ENCODE data around the gene STOX2. TPM values are rescaled to one million over a fixed set of nuclear protein-coding genes. Genes with fewer than 3 reads are reported as not detected.
"Not testable (repeated sequence)": the region's sequence is repeated elsewhere in the genome, so short reads cannot be mapped to it uniquely, and the experiment has no call there.

STOX2 gene
- total RNA-seq, 1 experiment from 2014 or later: not detected

DNA sequence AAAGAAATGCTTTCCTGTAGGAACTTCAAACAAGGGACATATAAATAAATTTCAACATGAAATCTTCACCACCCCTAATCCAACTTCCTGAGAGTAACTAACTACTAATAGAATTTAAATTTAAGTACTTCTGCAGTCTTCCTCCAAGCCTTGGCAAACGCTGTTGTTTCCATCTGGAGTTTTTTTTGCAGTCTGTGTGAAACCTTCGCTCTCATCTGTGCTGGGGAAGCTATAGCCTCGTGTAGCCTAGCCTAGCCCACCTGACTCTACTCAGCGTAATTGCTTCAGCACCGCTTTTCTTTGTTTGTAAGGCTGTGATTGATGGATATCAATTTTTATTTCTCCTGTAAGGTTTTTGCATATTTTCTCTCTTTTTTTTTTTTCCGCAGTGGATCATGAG is 30.9 kb downstream of the STOX2 start:
- no peak for DNase-seq (ENCODE audit: low spot score)

DNA sequence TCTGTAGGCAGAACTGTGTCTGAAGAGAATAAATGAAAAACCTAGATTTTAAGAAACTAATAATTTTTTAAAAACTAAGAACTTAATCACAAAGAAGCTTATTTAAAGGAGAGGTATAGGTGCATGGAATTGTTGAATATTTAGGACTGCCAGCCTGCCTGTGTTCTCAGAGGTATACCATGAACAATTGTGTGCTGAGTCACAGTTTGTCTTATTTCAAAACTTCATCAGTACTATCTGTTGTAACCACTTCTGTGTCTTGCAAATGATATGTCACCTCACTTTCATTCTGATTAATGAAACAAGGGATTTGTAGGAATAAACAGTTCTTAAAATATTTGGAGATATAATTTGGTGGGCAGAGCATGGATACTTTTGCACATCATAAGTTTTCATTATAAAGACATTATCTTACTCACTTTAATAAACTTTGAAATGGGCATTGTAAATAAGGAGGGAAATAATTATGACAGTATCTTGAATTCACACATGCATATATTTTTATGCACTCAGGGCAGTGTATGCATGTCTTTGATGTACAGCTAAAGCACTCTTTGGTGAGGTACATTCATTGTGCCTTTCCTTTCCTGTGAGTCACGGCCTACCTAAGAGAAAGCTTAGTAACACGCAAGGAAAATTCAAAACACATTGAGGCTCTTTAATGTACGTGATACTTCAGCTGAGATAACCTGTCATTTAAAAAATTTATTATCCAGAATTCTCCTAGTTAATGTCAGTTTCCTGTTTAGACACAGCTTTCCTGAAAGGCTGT is 31.7 kb downstream of the STOX2 start:
- DNase-seq (ENCODE audit: low spot score): no peak

DNA sequence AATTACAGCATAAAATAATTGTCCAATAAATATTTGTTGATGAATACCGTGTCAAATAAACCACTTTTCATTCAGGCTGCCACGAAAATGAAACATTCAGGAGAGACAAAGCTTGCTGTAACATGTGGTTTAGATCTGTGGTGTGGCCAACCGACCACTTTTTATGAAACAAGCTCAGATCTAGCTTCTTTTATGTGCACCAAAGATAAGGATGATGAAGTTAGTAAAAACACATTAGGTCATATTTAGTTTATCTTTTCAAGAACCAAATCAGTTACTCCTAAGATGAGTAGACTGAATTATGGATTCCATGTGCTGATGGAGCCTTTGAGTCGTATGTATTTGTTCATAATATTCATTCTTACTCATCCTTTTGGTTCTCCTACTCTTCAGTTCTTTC is 35.8 kb downstream of the STOX2 start:
- DNase-seq (ENCODE audit: low spot score): no peak

DNA sequence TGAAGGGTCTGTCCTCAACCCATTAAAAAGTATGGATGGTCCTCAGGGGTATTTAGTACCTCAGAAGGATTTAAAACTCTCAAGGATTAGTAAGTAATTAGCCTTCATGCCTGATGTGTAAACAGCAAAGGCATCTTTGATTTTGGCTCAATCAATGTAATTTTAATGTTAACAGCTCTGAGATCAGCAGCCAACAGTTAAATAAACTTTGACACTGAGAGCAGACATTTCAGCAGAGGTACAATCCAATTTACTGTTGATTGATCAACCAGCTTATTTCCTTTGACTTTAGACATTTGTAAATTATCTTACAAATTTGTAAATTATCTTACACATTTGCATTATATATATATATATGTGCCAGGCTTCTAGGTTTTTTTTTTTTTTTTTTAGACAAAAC is 36.9 kb downstream of the STOX2 start:
- DNase-seq (ENCODE audit: low spot score): no peak

DNA sequence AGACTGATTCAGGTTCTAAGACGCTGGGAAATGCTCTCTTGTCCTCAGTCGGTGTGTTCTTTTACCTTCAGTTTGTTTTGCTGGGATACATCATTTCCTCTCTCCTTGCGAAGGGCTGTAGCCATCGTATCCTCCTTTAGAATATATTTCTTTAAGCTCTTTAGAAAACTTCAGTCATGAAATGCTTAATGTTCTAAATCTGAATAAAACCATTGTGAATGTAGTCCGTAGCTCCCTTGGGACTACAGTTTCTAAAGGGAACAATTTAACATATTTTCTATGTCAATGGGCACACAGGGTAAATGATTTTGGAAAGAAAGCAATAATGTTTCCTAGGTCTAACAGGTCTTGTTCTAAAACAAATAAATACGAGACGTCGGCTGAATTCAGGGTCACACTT is 40.6 kb downstream of the STOX2 start:
- no peak for DNase-seq (ENCODE audit: low spot score)

DNA sequence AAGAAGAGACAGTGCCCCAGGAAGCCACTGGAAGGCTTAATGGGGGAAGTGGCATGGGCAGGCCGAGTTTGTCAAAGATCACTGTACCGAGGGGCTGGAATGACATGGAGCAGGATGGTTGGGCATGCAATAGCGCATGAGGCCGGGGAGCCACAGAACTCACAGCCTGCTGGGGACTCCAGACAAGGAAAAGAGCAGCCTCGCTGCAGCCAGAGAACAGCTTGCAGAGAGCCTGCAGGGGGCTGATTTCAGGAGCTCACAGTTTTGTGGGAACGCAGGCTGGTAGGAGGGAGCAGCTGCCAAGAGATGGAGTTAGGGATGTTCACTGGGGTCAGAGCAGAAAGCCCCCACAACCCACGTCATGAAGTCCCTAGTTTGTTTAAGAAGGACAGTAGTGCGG is 45.4 kb downstream of the STOX2 start:
- DNase-seq (ENCODE audit: low spot score): no peak

DNA sequence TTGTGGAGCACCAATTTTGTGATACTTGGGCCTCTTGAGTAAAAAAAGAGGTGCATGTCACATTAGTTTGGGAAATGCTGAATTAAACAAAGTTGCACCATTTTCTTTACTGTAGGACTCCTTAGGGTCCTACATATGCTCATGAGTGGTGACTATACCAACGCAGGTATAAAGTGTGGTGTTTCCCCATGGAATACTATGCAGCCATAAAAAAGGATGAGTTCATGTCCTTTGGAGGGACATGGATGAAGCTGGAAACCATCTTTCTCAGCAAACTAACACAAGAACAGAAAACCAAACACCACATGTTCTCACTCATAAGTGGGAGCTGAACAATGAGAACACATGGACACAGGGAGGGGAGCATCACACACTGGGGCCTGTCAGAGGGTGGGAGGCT is 47.5 kb downstream of the STOX2 start:
- DNase-seq (ENCODE audit: low spot score): not testable (repeated sequence)

DNA sequence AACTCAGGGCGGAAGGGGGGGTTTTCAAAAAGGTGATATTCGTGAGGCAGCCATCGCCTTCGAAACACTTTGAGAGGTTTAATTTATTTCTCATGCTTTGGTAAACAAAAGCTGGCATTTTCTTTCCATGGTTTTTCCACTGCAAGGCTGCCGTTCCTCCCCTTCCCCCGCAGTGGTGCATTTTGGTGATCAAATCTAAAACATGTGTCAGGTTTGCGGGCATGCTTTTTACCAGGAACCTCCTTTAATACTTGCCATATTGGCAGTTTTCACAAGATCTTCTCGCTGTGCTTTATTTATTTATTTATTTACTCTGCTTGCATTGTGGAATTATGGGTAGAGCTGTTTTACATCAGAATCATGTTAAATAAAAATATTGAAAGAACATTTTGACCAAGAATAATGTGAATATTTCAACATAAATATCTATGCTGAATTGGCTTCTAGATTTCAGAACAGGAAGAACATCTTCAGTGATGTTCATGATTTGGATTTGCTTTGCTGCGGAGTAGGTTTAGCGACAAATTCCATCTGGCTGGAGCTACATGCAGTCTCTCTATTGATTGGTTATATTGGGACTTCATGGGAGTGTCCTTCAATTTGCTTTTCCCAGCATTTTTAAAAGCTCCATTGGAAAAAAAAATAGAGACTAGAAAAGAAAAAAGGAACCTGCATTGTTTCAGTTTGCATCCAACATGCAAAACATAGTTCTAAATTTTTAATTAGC is 54.4 kb downstream of the STOX2 start:
- no peak for DNase-seq (ENCODE audit: low spot score)

DNA sequence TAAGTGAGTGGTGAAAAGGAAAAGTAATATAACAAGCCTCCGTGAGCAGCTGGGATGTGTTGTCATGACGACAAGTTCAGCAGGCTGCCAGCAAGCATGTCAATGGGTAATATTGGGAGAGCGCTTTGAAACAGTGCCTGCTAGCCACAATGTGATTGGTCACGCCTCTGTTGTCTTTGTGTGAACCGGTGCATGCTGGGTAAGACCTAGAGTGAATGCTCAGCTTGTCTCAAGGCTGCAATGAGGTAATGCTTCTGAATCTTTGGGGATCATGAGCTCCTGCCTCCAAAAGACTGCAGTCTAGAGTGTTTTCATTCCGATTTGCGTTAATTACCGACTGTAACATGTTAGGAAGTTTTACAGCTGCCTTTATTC is 54.9 kb downstream of the STOX2 start:
- no peak for DNase-seq (ENCODE audit: low spot score)

DNA sequence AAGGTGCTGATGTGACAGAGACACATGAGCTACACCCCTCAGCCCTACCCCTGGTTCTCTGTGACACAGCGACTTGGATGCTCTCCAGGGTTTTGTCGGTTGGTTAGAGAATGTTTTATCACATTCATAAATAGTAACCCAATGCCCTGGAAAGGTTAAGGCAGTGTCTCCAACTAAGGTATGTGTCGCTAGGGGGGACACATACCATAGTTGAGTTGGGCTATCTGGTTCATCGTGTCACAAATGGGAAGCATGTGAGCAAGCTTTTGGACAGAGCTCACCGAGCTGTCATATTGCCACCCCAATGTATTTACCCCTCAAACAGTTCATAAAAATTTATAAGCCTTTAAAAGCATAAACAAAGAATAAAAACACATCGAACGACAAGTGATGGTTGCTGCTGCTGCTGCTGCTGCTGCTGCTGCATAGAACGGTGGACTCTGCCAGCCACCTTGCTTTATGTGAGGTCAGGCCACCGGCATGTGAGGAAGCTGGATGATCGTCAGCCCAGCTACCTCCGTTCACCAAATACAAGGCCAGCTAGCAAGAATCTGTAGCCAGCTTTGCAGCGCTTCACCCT is 55.9 kb downstream of the STOX2 start:
- DNase-seq (ENCODE audit: low spot score): no peak

DNA sequence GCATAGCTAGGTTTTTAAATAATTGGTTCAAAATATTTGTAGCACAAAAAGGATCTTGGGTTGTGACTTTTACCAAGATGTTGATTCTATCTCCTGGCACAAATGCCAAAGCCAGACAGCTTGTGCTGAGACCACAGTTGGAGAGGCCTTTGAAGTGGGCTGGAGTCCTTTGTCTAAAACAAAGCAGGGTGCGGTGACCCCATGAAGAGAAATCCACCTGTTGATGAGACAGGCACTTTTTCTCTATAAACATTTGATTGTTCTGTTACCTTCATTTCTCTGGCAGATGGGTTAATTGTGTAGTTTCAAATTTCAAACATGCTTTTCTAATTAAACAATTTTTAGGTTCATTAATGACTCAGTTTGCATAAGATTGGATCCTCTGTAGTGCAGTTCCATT is 56.7 kb downstream of the STOX2 start:
- no peak for DNase-seq (ENCODE audit: low spot score)

DNA sequence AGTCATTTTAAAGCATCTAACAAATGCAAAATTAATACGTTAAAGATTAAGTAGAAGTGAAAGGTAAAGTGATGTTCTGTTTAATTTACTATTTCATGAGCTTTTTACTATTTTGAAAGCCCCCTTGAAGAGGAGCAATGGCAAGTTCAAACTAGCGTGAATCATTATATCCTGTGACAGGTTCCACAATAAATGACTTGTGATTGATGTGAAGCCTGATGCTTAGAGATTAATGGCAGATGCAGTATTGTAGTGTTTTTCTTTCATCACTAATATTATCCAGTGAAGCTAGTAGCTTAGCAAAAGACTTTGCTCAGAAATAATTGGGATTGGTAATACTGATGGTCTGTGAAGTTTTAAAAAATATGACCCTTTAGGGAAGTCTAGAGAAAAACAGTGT is 57.3 kb downstream of the STOX2 start:
- DNase-seq (ENCODE audit: low spot score): no peak

DNA sequence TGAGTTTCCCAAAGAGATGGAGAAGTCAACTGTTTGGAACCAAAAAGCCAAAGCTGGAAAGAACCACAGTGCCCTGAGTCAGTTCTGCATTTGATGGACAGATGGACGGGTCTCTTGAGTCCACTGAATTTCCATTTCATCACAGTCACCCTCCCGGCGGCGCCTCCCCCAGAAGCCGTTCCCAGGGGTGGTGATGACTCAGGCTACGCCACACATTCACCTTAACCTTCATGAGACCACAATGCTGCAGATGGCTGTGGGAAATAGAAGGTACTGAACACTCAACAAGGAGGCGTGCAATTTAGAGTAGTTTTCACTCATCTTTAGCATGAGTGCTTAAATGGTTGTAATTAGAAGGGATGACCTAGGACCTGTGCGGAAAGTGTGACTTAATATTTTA is 61.3 kb downstream of the STOX2 start:
- DNase-seq (ENCODE audit: low spot score): no peak

DNA sequence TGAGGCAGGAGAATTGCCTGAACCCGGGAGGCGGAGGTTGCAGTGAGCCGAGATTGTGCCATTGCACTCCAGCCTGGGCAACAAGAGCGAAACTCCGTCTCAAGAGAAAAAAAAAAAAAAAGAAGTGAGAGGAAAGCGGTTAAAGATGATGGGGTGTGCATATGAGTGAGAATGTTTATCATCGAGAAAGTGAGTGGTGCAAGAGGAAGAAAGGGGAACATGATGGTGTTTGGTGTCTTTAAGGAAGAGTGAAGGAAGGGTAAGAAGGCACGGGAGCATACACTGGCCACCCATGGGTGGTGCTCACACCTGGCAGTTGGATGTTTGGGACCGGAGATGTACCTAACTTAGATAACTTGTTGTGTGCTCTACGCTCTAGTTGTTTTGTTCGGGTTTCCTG is 62.2 kb downstream of the STOX2 start:
- DNase-seq (ENCODE audit: low spot score): no peak

DNA sequence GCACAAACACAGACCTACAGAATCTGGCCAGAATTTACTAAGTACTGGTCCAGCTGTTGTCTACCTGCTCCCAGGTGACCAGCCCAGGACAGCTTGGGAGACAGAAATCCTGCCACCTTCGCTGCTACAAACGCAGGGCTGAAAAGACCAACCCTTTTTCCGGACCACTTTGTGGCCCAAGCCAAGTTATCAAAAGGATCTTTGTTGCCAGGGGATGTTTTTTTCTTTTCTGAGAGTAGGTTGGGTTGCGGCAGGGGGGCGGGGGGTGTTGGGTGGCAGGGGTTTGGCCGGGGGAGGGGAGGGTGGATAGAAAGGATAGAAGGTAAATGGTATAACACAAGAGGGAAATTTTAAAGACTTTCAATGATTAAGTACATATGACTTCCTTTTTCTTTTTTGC is 63.4 kb downstream of the STOX2 start:
- DNase-seq (ENCODE audit: low spot score): no peak

DNA sequence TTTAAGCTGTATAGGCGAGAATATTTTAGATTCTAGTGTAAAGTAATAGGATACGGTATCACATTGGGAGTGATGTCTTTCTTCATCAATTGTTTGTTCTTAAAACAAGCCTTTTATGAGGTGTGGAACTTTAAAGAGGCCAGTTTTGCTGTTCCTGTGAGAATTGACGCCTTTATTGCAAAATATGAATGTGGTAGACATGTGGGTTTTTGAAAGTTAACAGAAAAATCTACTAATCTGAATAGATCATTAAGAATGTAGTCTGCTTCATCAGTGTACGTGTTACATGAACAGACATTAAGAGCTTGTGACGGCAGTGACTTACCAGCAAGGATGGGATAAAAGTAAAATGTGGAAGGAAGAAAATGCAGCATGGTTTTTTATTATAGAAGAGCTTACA is 63.8 kb downstream of the STOX2 start:
- no peak for DNase-seq (ENCODE audit: low spot score)

DNA sequence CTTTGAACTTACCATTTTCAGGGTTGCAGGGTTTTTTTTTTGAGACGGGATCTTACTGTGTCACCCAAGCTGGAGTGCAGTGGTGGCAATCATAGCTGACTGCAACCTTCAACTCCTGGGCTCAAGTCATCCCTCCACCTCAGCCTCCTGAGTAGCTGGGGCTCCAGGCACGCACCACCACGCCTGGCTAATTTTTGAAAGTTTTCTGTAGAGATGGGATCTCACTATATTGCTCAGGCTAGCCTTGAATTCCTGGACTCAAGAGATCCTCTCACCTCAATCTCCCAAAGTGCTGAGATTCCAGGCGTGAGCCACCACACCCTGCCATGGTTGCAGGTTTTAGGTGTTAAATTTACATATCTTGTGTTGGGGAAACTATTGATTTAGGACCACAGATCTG is 64.5 kb downstream of the STOX2 start:
- DNase-seq (ENCODE audit: low spot score): no peak

DNA sequence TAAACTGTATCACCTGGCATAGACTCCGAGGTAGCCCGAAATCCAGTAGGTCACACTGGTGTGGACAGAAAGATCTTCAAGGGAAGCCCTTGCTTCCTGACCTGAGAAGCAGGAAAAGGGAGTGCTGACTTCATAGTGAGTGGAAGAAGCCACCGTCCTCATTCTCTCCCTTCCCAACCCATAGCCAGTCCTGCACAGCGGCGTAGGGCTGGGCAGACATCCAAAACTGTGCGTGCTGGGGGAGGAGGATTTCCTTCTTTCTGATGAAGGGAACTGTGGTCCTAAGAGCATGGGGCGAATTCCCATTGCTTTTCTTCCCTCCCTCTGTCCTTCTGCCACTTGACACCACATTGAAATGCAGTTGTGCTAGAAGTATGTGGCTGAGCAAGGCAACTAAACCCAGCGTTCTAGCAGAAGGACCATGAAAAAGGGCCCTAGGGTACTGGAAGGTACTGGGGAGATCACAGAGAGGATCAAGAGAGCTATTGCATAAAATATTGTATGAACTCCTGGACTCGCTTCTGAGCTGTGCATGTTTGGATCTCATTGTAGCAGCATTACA is 66.9 kb downstream of the STOX2 start:
- DNase-seq (ENCODE audit: low spot score): no peak

DNA sequence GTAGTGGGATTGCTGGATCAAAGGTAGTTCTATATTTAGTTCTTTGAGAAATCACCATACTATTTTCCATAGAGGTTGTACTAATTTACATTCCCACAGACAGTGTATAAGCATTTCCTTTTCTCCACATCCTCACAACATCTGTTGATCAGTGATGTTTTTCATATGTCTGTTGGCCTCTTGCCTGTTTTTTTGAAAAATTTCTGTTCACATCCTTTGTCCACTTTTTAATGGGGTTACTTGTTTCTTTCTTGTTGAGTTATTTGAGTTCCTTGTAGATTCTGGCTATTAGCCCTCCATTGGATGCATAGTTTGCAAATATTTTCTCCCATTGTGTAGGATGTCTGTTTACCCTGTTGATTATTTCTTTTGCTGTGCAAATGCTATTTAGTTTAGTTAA is 72.6 kb downstream of the STOX2 start:
- no peak for DNase-seq (ENCODE audit: low spot score)

DNA sequence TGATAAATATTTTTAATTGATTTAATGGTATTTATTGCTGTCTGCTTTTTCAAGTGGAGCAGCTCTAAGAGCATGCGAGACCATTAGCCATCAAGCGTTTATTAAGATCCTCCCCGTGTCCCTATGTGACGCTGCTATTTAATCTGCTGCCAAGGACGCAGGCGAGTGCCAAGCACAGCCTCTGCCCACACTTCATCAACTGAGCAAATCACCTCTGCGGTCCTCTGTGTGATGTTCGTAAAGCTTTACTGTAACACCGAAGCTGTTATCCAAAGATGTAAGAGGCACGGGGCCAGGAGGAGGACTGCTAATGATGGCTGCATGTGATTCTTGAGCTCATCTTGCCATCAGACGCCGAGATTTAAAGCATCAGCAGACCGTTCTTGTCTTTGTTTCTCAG is 79.5 kb downstream of the STOX2 start:
- DNase-seq (ENCODE audit: low spot score): no peak

DNA sequence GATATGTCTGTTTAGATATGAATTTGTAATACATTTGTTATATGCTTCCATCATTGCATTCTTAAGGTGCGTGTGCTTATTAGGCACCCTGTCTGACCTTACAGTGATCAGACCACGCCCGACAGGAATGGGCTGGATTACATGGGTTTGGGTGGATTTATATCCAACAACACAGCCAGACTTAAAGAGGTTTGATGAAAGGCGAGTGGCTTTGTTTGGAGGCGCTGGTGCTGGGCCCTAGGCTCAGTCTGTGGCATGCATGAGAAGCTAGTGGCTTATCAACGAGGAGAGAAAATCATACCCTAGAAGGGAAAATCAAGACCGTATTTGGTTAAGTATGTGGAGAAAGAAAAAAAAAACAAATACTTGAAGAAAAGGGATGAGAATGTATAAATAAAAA is 80.7 kb downstream of the STOX2 start:
- DNase-seq (ENCODE audit: low spot score): no peak

DNA sequence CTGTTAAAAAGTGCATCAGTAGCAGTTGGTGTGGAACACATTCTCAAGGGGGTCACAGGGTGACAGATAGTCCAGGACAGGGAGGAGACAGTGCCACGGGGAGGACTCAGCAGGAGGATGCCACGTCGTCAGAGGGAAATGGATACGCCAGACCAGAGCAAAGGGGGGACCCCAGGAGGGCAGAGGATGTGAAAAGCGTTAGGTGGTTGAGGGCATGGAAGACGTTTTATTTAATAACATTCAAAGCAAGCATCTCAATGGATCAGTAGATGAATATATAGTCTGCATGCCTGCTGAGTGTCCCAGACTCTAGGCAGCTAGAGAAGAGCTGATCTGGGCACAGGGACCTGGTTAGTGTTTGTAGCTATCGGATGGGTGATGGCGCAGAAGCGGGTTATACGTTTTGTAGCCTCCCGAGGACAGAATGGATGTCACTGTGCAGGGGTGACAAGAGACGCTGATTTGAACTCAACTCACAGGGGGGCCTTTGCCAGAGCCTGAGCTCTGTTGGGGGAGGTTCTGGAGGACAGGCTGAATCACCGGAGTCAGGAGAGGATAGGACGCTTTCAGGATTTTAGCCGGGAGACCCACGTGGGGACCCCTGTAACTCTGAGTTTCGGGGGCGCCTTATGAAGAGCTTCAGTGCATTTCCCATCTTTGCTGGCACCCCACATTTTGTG is 81.3 kb downstream of the STOX2 start:
- DNase-seq (ENCODE audit: low spot score): no peak

Measured in HT-29 (cell line).